Mesothelial cell of epicardium (in vitro differentiated cells): ENCODE data around the gene CES3. TPM values are rescaled to one million over a fixed set of nuclear protein-coding genes. Genes with fewer than 3 reads are reported as not detected.

Source experiments
- DNase-seq, 2 experiments: peaks; one replicate each; pipeline ENCODE4 v3.0.0; 2021; ENCODE audit warnings: low spot score in 2 of 2; ENCODE audit not compliant: unreplicated experiment in 2 of 2
- H3K27ac Mint-ChIP-seq: 2 replicates; pipeline ENCODE4 v1.8.0; 2021; ENCODE audit warnings: mixed read lengths
- H3K27me3 Mint-ChIP-seq: 2 replicates; pipeline ENCODE4 v1.8.0; 2021; ENCODE audit warnings: low read depth, mixed read lengths
- H3K36me3 Mint-ChIP-seq: 2 replicates; pipeline ENCODE4 v1.8.0; 2021; ENCODE audit warnings: mixed read lengths
- H3K4me1 Mint-ChIP-seq: 2 replicates; pipeline ENCODE4 v1.8.0; 2021; ENCODE audit warnings: mixed read lengths
- H3K4me3 Mint-ChIP-seq: 2 replicates; pipeline ENCODE4 v1.8.0; 2021; ENCODE audit warnings: mild to moderate bottlenecking, moderate library complexity, mixed read lengths
- H3K9me3 Mint-ChIP-seq: 2 replicates; pipeline ENCODE4 v1.8.0; 2021; ENCODE audit warnings: mixed read lengths
- CTCF ChIP-seq: fragments of 200-600 bp; sonication (generic); IDR thresholded peaks from one replicate; pipeline ENCODE4 v1.5.0; 2021; ENCODE audit warnings: antibody characterized with exemption; ENCODE audit not compliant: unreplicated experiment
- total RNA-seq: library from RNA; stranded (reverse); gene quantifications from 3 replicates; pipeline ENCODE4 v1.2.1, GENCODE V29; 2021

CES3 gene
- total RNA-seq, 1 donor from 2014 or later: 5.1 TPM

- peaks cover 42% of the 10 kb centered on the region for H3K4me1 Mint-ChIP-seq
Observed at GRCh38 chr16:66936889-66937554, 24.0 kb upstream of the CES3 start.

GRCh38 chr16:66937725-66938337 is 23.2 kb upstream of the CES3 start:
- no peaks in the 10 kb centered on the region for H3K9me3 Mint-ChIP-seq
- H3K4me3 Mint-ChIP-seq: no peak overlapping the region

More at GRCh38 chr16:66936889-66937554, 24.0 kb upstream of the CES3 start:
- no peaks in the 10 kb centered on the region for H3K27me3 Mint-ChIP-seq
- no peak overlapping the region for H3K27ac Mint-ChIP-seq
- H3K9me3 Mint-ChIP-seq: no peaks in the 10 kb centered on the region
- H3K4me3 Mint-ChIP-seq: peak overlapping the region; percentile 46
- TF ChIP-seq CTCF: no peak
- DNase-seq: no peak
- H3K36me3 Mint-ChIP-seq: peaks cover 12% of the 10 kb centered on the region

GRCh38 chr16:66939366-66939765 is 21.7 kb upstream of the CES3 start:
- Mint-ChIP-seq H3K27me3 (no peaks in the 10 kb centered on the region), H3K4me3 (no peak overlapping the region), H3K36me3 (peaks cover 23% of the 10 kb centered on the region), H3K27ac (no peak overlapping the region), H3K4me1 (peaks cover 24% of the 10 kb centered on the region), H3K9me3 (no peaks in the 10 kb centered on the region)
- DNase-seq: no peak
- no peak for TF ChIP-seq CTCF

More at GRCh38 chr16:66937725-66938337, 23.2 kb upstream of the CES3 start:
- Mint-ChIP-seq H3K27ac (no peak overlapping the region), H3K4me1 (peaks cover 38% of the 10 kb centered on the region), H3K27me3 (no peaks in the 10 kb centered on the region), H3K36me3 (peaks cover 20% of the 10 kb centered on the region)
- TF ChIP-seq CTCF: no peak
- no peak for DNase-seq

GRCh38 chr16:66940236-66940635 is 20.8 kb upstream of the CES3 start:
- Mint-ChIP-seq H3K36me3 (peaks cover 23% of the 10 kb centered on the region), H3K27me3 (no peaks in the 10 kb centered on the region), H3K9me3 (no peaks in the 10 kb centered on the region), H3K4me1 (peaks cover 20% of the 10 kb centered on the region), H3K4me3 (no peak overlapping the region), H3K27ac (no peak overlapping the region)
- no peak for DNase-seq
- TF ChIP-seq CTCF: no peak

GRCh38 chr16:66942981-66943380 is 18.1 kb upstream of the CES3 start:
- no peak for DNase-seq
- no peaks in the 10 kb centered on the region for H3K4me1 Mint-ChIP-seq
- no peak overlapping the region for H3K4me3 Mint-ChIP-seq
- no peaks in the 10 kb centered on the region for H3K9me3 Mint-ChIP-seq
- H3K36me3 Mint-ChIP-seq: peaks cover 19% of the 10 kb centered on the region
- no peak overlapping the region for H3K27ac Mint-ChIP-seq
- TF ChIP-seq CTCF: no peak
- H3K27me3 Mint-ChIP-seq: no peaks in the 10 kb centered on the region
